ENCODE results near the gene CLECL1. TPM values are rescaled to one million over a fixed set of nuclear protein-coding genes. Genes with fewer than 3 reads are reported as not detected.

Gene CLECL1
- total and polyA plus RNA-seq, 2 of the 8 experiments (the other 6 are each of a cell fraction or from before 2014, with no cell fraction given): not detected

DNA sequence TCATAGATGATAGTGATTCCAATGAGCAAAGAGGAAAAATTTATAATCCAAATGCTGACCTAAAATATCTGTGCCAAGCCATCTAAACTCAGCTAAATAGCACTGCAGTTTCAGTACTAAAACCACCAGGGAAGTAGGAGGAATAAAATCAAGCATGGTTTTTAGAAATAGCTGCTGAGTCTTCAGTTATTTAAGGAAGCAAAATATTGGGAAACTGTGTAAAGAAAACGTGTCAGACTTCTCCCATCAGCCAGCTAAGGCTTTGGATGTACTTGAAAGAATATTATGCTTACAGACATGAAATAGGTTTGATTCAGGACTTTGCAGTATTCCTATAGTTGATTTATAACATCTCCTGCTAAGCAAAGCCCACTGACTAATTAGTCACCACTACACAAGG, 38.7 kb downstream of the CLECL1 start:
- Histone ChIP-seq H3K4me3 (ENCODE audit: extremely low read depth in 1 of 4, insufficient read depth in 2 of 4, low read depth in 3 of 4, low read length in 4 of 4) (no peak overlapping the region), H4K8ac (ENCODE audit: extremely low read depth, insufficient read depth, low read length) (no peak overlapping the region), H2BK12ac (ENCODE audit: low read depth, low read length) (no peak overlapping the region), H3K9ac (replicated peaks in 1 of 4; ENCODE audit: extremely low read depth in 1 of 4, low read depth in 3 of 4, low read length in 3 of 4) (no peak overlapping the region), H3K79me1 (ENCODE audit: low read depth, low read length) (no peaks in the 10 kb centered on the region), H3K18ac (ENCODE audit: extremely low read depth, low read length) (no peak overlapping the region), H3K4ac (replicated peaks; ENCODE audit: insufficient read length, low read depth, low read length) (no peak overlapping the region), H2BK20ac (ENCODE audit: low read length) (no peak overlapping the region), H3K4me1 (replicated peaks in 1 of 4; ENCODE audit: control insufficient read depth in 3 of 4, insufficient read depth in 4 of 4, low read length in 3 of 4) (no peaks in the 10 kb centered on the region), H4K91ac (replicated peaks; ENCODE audit: insufficient read length, low read length) (no peak overlapping the region), H2BK15ac (ENCODE audit: low read length) (no peak overlapping the region), H3K14ac (ENCODE audit: insufficient read length) (no peak overlapping the region), H3K4me2 (ENCODE audit: insufficient read depth in 1 of 2, low read depth in 2 of 2, low read length in 2 of 2) (no peak overlapping the region), H3K27ac (ENCODE audit: low read depth, low read length) (no peak overlapping the region), H3K27me3 (replicated peaks in 1 of 4; ENCODE audit: control insufficient read depth in 3 of 4, extremely low read depth in 1 of 4, insufficient read depth in 3 of 4, low read length in 3 of 4) (no peaks in the 10 kb centered on the region), H3K23ac (ENCODE audit: insufficient read length) (no peak overlapping the region), H3K23me2 (ENCODE audit: low read depth, low read length) (no peaks in the 10 kb centered on the region), H2AK5ac (ENCODE audit: low read depth, low read length) (no peak overlapping the region), H3K36me3 (ENCODE audit: control insufficient read depth in 2 of 4, insufficient read depth in 4 of 4, low read length in 3 of 4) (peaks cover 0 to 25% (median 8%) of the 10 kb centered on the region in 4 experiments; a peak in 4 of 8 replicates), H3K79me2 (ENCODE audit: control insufficient read depth in 1 of 2, insufficient read depth in 2 of 2, low read length in 2 of 2) (no peaks in the 10 kb centered on the region), H2BK5ac (ENCODE audit: low read depth, low read length) (no peak overlapping the region), H2BK120ac (replicated peaks; ENCODE audit: low read depth, low read length) (no peak overlapping the region), H2AFZ (ENCODE audit: low read length) (no peak overlapping the region), H4K20me1 (replicated peaks in 1 of 2; ENCODE audit: control insufficient read depth in 1 of 2, insufficient read depth in 2 of 2, low read length in 2 of 2) (no peaks in the 10 kb centered on the region), H4K5ac (ENCODE audit: insufficient read length, low read depth, low read length) (no peak overlapping the region), H3K9me3 (ENCODE audit: insufficient read depth in 2 of 2, low read depth in 1 of 2, low read length in 1 of 2) (0 out of 4 replicates have a peak, but pooled peaks cover 6 to 10% of the 10 kb centered on the region in 2 experiments), H3K56ac (replicated peaks; ENCODE audit: insufficient read length, low read depth, low read length) (no peak overlapping the region)
- TF ChIP-seq PHF8 (conservative IDR thresholded peaks at IDR 0.05; ENCODE audit: low read depth, low read length) (no peak), RFX5 (IDR thresholded peaks at IDR 0.05; ENCODE audit: borderline replicate concordance, low read depth, low read length) (no peak), YY1 (IDR thresholded peaks at IDR 0.05; ENCODE audit: low read depth, low read length) (no peak), POLR2A (IDR thresholded peaks at IDR 0.05; ENCODE audit: control extremely low read depth in 1 of 2, low read depth in 2 of 2, low read length in 2 of 2) (no peak), KDM4A (IDR thresholded peaks at IDR 0.05; ENCODE audit: low read depth, low read length, severe bottlenecking) (no peak), BRCA1 (IDR thresholded peaks at IDR 0.05; ENCODE audit: low read depth, low read length) (no peak), EP300 (IDR thresholded peaks at IDR 0.05; ENCODE audit: borderline replicate concordance in 1 of 2, low read depth in 2 of 2, low read length in 2 of 2) (no peak), TBP (IDR thresholded peaks at IDR 0.05; ENCODE audit: low read depth, low read length) (no peak), GTF2F1 (IDR thresholded peaks at IDR 0.05; ENCODE audit: borderline replicate concordance, low read depth, low read length) (no peak), RXRA (IDR thresholded peaks at IDR 0.05; ENCODE audit: insufficient read depth, low read depth, low read length) (no peak)
- TF ChIP-seq, protein P1, sequence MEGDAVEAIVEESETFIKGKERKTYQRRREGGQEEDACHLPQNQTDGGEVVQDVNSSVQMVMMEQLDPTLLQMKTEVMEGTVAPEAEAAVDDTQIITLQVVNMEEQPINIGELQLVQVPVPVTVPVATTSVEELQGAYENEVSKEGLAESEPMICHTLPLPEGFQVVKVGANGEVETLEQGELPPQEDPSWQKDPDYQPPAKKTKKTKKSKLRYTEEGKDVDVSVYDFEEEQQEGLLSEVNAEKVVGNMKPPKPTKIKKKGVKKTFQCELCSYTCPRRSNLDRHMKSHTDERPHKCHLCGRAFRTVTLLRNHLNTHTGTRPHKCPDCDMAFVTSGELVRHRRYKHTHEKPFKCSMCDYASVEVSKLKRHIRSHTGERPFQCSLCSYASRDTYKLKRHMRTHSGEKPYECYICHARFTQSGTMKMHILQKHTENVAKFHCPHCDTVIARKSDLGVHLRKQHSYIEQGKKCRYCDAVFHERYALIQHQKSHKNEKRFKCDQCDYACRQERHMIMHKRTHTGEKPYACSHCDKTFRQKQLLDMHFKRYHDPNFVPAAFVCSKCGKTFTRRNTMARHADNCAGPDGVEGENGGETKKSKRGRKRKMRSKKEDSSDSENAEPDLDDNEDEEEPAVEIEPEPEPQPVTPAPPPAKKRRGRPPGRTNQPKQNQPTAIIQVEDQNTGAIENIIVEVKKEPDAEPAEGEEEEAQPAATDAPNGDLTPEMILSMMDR (IDR thresholded peaks at IDR 0.05; ENCODE audit: control extremely low read depth in 1 of 3, insufficient read depth in 1 of 3, low read depth in 1 of 3, low read length in 3 of 3): no peak
- no peak for FAIRE-seq
- no peak for DNase-seq (ENCODE audit: low read depth in 1 of 2, low spot score in 2 of 2)
- ChIA-PET POLR2A (ENCODE audit: partially characterized antibody) (no interaction called here), CTCF (ENCODE audit: partially characterized antibody) (interaction anchor here (0.6 to 1.3 kb wide), 2 partner anchors 14 to 509 kb away, joined by 3 to 4 read pairs; no protein-coding TSS in a partner anchor)
- 85% methylated on average over 1 of the region's 1 CpG; no CpG with 5 or more reads in 1 of the 2 experiments for WGBS, 2 experiments (ENCODE audit: extremely low coverage in 1 of 2, insufficient coverage in 1 of 2, insufficient read length in 1 of 2, insufficient replicate concordance in 2 of 2, low coverage in 1 of 2, low lambda C conversion rate in 2 of 2, missing lambda C conversion rate in 1 of 2)
